ENCODE data around the gene BRME1.

DNA sequence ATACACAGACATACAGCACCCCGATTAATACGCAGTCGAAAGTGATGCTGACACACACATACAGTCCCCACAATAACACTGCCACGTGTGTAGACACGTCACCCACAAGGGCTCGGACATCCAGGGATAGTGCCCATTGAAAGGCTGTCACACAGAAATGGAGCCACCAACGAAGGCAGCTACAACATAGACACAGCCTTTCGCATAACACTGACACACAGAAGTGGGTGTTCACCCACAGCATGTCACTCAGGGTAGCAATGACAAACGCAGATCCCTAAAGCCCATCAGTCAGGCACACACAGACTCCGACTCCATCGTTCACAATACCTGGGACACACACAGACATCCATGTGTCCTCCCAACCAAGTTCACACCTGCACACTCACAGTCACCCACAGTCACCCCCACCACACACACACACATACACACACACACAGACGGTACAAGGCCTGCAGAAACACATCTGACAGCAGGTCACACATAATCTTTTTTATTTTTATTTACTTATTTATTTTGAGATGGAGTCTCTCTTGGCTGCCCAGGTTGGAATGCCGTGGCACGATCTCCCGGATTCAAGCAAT is 39.4 kb downstream of the BRME1 start:
- TF ChIP-seq, protein P1, sequence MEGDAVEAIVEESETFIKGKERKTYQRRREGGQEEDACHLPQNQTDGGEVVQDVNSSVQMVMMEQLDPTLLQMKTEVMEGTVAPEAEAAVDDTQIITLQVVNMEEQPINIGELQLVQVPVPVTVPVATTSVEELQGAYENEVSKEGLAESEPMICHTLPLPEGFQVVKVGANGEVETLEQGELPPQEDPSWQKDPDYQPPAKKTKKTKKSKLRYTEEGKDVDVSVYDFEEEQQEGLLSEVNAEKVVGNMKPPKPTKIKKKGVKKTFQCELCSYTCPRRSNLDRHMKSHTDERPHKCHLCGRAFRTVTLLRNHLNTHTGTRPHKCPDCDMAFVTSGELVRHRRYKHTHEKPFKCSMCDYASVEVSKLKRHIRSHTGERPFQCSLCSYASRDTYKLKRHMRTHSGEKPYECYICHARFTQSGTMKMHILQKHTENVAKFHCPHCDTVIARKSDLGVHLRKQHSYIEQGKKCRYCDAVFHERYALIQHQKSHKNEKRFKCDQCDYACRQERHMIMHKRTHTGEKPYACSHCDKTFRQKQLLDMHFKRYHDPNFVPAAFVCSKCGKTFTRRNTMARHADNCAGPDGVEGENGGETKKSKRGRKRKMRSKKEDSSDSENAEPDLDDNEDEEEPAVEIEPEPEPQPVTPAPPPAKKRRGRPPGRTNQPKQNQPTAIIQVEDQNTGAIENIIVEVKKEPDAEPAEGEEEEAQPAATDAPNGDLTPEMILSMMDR (IDR thresholded peaks at IDR 0.05), result no peak
- no peak for TF ChIP-seq POLR2A (IDR thresholded peaks at IDR 0.05)
- no peak for TF ChIP-seq POLR2AphosphoS5 (IDR thresholded peaks at IDR 0.05)

Measured in upper lobe of left lung (tissue), 4 donors.